Liver (tissue), 9 donors: ENCODE data around the gene ITGB6. TPM values are rescaled to one million over a fixed set of nuclear protein-coding genes. Genes with fewer than 3 reads are reported as not detected.

Source experiments
- DNase-seq: peaks from one replicate; pipeline ENCODE4 v3.0.0-alpha.2; 2017; ENCODE audit warnings: low spot score
- H3K27ac ChIP-seq, 2 donors: one replicate each; pipeline ENCODE4 v1.7.0; 2013; ENCODE audit warnings: inconsistent platforms in 2 of 2, low read length in 2 of 2, control low read depth in 1 of 2, low read depth in 1 of 2, mild to moderate bottlenecking in 1 of 2
- H3K27me3 ChIP-seq, 4 donors: one replicate each; pipeline versions ENCODE4 v1.6.1 to v1.7.0; 2013; ENCODE audit warnings: low read length in 3 of 4, inconsistent platforms in 1 of 4, mild to moderate bottlenecking in 1 of 4, moderate library complexity in 1 of 4; ENCODE audit not compliant: control insufficient read depth in 4 of 4, insufficient read depth in 4 of 4
- H3K36me3 ChIP-seq, 4 donors: one replicate each; pipeline versions ENCODE4 v1.6.1 to v1.7.0; 2013; ENCODE audit warnings: low read length in 3 of 4, mild to moderate bottlenecking in 3 of 4, low read depth in 1 of 4, moderate library complexity in 1 of 4; ENCODE audit not compliant: control insufficient read depth in 4 of 4, insufficient read depth in 3 of 4
- H3K4me1 ChIP-seq, 4 donors: one replicate each; pipeline versions ENCODE4 v1.6.1 to v1.7.0; 2013; ENCODE audit warnings: low read length in 3 of 4, mild to moderate bottlenecking in 3 of 4, moderate library complexity in 1 of 4; ENCODE audit not compliant: control insufficient read depth in 4 of 4, insufficient read depth in 4 of 4
- H3K4me3 ChIP-seq, 3 donors: one replicate each; pipeline versions ENCODE4 v1.6.1 to v1.7.0; 2013; ENCODE audit warnings: low read length in 3 of 3, control low read depth in 1 of 3, low read depth in 1 of 3, mild to moderate bottlenecking in 1 of 3
- H3K9ac ChIP-seq, 2 donors: one replicate each; pipeline ENCODE4 v1.7.0; 2013; ENCODE audit warnings: low read length in 2 of 2, mild to moderate bottlenecking in 2 of 2, moderate library complexity in 2 of 2, control low read depth in 1 of 2, low read depth in 1 of 2
- H3K9me3 ChIP-seq, 4 donors: one replicate each; pipeline versions ENCODE4 v1.6.1 to v1.7.0; 2013; ENCODE audit warnings: low read length in 3 of 4; ENCODE audit not compliant: control insufficient read depth in 4 of 4
- FOXA2 ChIP-seq: IDR thresholded peaks from 2 replicates; pipeline ENCODE4 v1.6.1; 2016; ENCODE audit warnings: antibody characterized with exemption
- GABPA ChIP-seq, 2 donors: IDR thresholded peaks in 1 of 2; conservative IDR thresholded peaks in 1 of 2; 2 replicates each; pipeline ENCODE4 v1.6.1; 2016; ENCODE audit warnings: antibody characterized with exemption in 2 of 2, mild to moderate bottlenecking in 1 of 2, moderate library complexity in 1 of 2
- HNF4A ChIP-seq, 2 donors: conservative IDR thresholded peaks; 2 replicates each; pipeline ENCODE4 v1.6.1; 2016; ENCODE audit warnings: antibody characterized with exemption in 2 of 2, mild to moderate bottlenecking in 2 of 2
- HNF4G ChIP-seq: IDR thresholded peaks from 2 replicates; pipeline ENCODE4 v1.6.1; 2016; ENCODE audit warnings: antibody characterized with exemption
- JUND ChIP-seq, 2 donors: IDR thresholded peaks; 2 replicates each; pipeline ENCODE4 v1.6.1; 2016; ENCODE audit warnings: antibody characterized with exemption in 2 of 2
- NR2F2 ChIP-seq: IDR thresholded peaks from 2 replicates; pipeline ENCODE4 v1.6.1; 2016; ENCODE audit warnings: antibody characterized with exemption
- RAD21 ChIP-seq, 2 donors: IDR thresholded peaks; 2 replicates each; pipeline ENCODE4 v1.6.1; 2016; ENCODE audit warnings: antibody characterized with exemption in 2 of 2, mild to moderate bottlenecking in 2 of 2
- RXRA ChIP-seq, 2 donors: IDR thresholded peaks; 2 replicates each; pipeline ENCODE4 v1.6.1; 2017 to 2018; ENCODE audit warnings: antibody characterized with exemption in 2 of 2, mild to moderate bottlenecking in 1 of 2
- TAF1 ChIP-seq: conservative IDR thresholded peaks from 2 replicates; pipeline ENCODE4 v1.6.1; 2016; ENCODE audit warnings: antibody characterized with exemption, mild to moderate bottlenecking
- YY1 ChIP-seq: IDR thresholded peaks from 2 replicates; pipeline ENCODE4 v1.6.1; 2016; ENCODE audit warnings: antibody characterized with exemption, mild to moderate bottlenecking
- WGBS: extraction: QIAGEN DNeasy Blood & Tissue Kit; methylation state at CpG from one replicate; pipeline ENCODE4 v1.1.7; 2013; 5-methylcytosine and 5-hydroxymethylcytosine counted together
- polyA plus RNA-seq, 2 donors: library from polyadenylated mRNA; stranded (reverse) in 1 of 2; unstranded in 1 of 2; fragments of 200-250 nt in 1 of 2; fragments of >200 nt in 1 of 2; fragmentation: Nextera tagmentation in 1 of 2; extraction: Ambion mirVana in 1 of 2; gene quantifications; one replicate each; pipeline versions ENCODE4 v1.2.1 to v1.2.3, GENCODE V29; 2013 to 2015
- total RNA-seq, 2 donors: library from RNA; depleted of rRNA; stranded (reverse); fragments of >200 nt; gene quantifications; one replicate each; pipeline ENCODE4 v1.2.3, GENCODE V29; 2014
- TF ChIP-seq, protein P1 (sequence below): IDR thresholded peaks from 2 replicates; pipeline ENCODE4 v1.6.1; 2016; ENCODE audit warnings: antibody characterized with exemption
- TF ChIP-seq, protein P2 (sequence below): IDR thresholded peaks from 2 replicates; pipeline ENCODE4 v1.6.1; 2016; ENCODE audit warnings: antibody characterized with exemption, mild to moderate bottlenecking
- TF ChIP-seq, protein P3 (sequence below): fragments of 150-350 bp; IDR thresholded peaks from 2 replicates; pipeline ENCODE4 v1.5.1; 2017; ENCODE audit warnings: improper control_type of control experiment, low read depth, low read length; ENCODE audit not compliant: missing input control
- TF ChIP-seq, protein P4 (sequence below): IDR thresholded peaks from 2 replicates; pipeline ENCODE4 v1.6.1; 2016; ENCODE audit warnings: antibody characterized with exemption
- donor health status: healthy.
- donor health status: healthy.
- donor health status: healthy.
- donor health status: healthy.
- donor health status: healthy.

ITGB6 gene
- total and polyA plus RNA-seq, 4 donors, result 0.03 to 0.10 (median 0.08) TPM; not detected in 1

DNA sequence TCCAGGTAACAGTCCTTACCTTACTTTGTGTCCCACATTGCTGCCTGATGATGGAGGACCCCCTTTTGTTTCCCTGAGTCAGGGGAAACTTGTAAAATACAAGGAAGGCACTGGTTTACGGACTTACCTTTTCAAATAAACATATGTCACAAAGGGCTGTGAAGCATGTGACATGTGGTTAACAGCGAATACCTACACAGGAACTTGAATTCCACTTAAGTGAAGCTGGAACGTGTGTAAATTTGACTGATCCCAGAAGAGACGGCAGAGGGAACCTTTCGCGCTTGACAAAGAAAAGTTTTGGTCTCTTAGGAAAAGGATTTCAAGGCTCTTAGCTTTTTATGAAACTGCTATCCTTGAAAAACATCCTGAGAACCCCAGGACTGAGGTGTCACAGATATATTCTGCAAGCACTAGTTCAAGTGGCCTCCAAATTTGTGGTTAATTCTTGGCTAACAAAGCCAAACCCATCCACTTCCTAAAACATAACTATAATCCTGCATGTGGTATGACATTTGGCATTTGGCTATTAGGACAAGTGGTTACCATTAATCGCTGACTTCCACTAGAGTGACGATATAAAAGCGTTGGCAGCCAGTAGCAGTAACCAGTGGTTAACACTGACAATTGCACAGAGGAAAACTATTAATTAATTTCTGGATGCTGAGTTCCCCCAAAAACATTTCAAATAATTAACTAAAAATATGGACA is 55.6 kb downstream of the ITGB6 start:
- no peak overlapping the region for H3K4me3 ChIP-seq
- TF ChIP-seq, protein P1, sequence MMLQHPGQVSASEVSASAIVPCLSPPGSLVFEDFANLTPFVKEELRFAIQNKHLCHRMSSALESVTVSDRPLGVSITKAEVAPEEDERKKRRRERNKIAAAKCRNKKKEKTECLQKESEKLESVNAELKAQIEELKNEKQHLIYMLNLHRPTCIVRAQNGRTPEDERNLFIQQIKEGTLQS, result no peak
- TF ChIP-seq RAD21 (IDR thresholded peaks at IDR 0.05), result no peak
- no peak for TF ChIP-seq FOXA2
- 79% methylated on average over 9 of the region's 9 CpGs for WGBS
- DNase-seq, result no peak
- peaks cover 0 to 8% (median 0%) of the 10 kb centered on the region in 4 donors for H3K27me3 ChIP-seq
- H3K36me3 ChIP-seq, result no peaks in the 10 kb centered on the region
- no peak overlapping the region for H3K27ac ChIP-seq
- H3K4me1 ChIP-seq, result no peaks in the 10 kb centered on the region
- no peaks in the 10 kb centered on the region for H3K9me3 ChIP-seq
- no peak overlapping the region for H3K9ac ChIP-seq

DNA sequence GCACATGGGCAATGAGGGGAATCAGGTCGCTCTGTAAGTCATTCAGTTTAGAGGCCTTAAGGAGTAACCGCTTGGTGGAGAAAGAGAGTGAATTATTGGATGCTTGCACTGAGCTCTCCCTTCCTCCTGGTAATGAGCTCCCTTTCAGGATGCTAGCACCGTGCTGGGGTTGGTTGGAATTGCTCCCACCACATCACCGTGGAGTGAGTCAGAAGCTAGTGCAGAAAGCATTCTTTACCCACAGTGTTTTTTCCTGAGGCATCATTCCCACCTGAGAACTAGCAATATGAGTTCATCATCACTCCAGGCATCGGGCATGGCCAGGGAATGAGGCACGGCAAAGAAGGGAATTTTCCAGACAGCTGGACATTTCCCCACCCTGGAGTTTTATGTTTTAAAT is 57.6 kb downstream of the ITGB6 start:
- Histone ChIP-seq H3K27me3 (peaks cover 0 to 8% (median 0%) of the 10 kb centered on the region in 4 donors), H3K36me3 (no peaks in the 10 kb centered on the region), H3K4me3 (no peak overlapping the region), H3K9ac (no peak overlapping the region), H3K27ac (no peak overlapping the region), H3K9me3 (no peaks in the 10 kb centered on the region), H3K4me1 (no peaks in the 10 kb centered on the region)
- no peak for DNase-seq
- 91% methylated on average over 6 of the region's 6 CpGs for WGBS
- no peak for TF ChIP-seq JUND (IDR thresholded peaks at IDR 0.05)
- TF ChIP-seq, protein P2, sequence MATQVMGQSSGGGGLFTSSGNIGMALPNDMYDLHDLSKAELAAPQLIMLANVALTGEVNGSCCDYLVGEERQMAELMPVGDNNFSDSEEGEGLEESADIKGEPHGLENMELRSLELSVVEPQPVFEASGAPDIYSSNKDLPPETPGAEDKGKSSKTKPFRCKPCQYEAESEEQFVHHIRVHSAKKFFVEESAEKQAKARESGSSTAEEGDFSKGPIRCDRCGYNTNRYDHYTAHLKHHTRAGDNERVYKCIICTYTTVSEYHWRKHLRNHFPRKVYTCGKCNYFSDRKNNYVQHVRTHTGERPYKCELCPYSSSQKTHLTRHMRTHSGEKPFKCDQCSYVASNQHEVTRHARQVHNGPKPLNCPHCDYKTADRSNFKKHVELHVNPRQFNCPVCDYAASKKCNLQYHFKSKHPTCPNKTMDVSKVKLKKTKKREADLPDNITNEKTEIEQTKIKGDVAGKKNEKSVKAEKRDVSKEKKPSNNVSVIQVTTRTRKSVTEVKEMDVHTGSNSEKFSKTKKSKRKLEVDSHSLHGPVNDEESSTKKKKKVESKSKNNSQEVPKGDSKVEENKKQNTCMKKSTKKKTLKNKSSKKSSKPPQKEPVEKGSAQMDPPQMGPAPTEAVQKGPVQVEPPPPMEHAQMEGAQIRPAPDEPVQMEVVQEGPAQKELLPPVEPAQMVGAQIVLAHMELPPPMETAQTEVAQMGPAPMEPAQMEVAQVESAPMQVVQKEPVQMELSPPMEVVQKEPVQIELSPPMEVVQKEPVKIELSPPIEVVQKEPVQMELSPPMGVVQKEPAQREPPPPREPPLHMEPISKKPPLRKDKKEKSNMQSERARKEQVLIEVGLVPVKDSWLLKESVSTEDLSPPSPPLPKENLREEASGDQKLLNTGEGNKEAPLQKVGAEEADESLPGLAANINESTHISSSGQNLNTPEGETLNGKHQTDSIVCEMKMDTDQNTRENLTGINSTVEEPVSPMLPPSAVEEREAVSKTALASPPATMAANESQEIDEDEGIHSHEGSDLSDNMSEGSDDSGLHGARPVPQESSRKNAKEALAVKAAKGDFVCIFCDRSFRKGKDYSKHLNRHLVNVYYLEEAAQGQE, result no peak
- no peak for TF ChIP-seq HNF4G
- TF ChIP-seq, protein P3, sequence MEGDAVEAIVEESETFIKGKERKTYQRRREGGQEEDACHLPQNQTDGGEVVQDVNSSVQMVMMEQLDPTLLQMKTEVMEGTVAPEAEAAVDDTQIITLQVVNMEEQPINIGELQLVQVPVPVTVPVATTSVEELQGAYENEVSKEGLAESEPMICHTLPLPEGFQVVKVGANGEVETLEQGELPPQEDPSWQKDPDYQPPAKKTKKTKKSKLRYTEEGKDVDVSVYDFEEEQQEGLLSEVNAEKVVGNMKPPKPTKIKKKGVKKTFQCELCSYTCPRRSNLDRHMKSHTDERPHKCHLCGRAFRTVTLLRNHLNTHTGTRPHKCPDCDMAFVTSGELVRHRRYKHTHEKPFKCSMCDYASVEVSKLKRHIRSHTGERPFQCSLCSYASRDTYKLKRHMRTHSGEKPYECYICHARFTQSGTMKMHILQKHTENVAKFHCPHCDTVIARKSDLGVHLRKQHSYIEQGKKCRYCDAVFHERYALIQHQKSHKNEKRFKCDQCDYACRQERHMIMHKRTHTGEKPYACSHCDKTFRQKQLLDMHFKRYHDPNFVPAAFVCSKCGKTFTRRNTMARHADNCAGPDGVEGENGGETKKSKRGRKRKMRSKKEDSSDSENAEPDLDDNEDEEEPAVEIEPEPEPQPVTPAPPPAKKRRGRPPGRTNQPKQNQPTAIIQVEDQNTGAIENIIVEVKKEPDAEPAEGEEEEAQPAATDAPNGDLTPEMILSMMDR, result no peak
- TF ChIP-seq GABPA (IDR thresholded peaks at IDR 0.05 in 1 of 2, conservative IDR thresholded peaks at IDR 0.05 in 1 of 2), result no peak
- no peak for TF ChIP-seq YY1
- no peak for TF ChIP-seq TAF1
- no peak for TF ChIP-seq HNF4A (conservative IDR thresholded peaks at IDR 0.05)
- no peak for TF ChIP-seq NR2F2
- TF ChIP-seq, protein P4, sequence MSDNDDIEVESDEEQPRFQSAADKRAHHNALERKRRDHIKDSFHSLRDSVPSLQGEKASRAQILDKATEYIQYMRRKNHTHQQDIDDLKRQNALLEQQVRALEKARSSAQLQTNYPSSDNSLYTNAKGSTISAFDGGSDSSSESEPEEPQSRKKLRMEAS, result no peak
- TF ChIP-seq RXRA (IDR thresholded peaks at IDR 0.05), result no peak
